ENCODE data around the gene ESPL1. TPM values are rescaled to one million over a fixed set of nuclear protein-coding genes. Genes with fewer than 3 reads are reported as not detected.

The ESPL1 gene
- total and polyA plus RNA-seq, 2 of the 13 experiments (the other 11 are each of a cell fraction or from before 2014, with no cell fraction given), result 5.8 to 11.5 TPM

- TF ChIP-seq REST (IDR thresholded peaks at IDR 0.05; ENCODE audit: borderline replicate concordance in 1 of 2, low read depth in 1 of 2, low read length in 2 of 2), result no peak; a peak in 1 of 4 replicates
- TF ChIP-seq ZNF234 (CRISPR knock-in tag; conservative IDR thresholded peaks at IDR 0.05), result no peak
- no peak for TF ChIP-seq ZFP36L1 (CRISPR knock-in tag; IDR thresholded peaks at IDR 0.05)
- no peak for TF ChIP-seq DDIT3 (CRISPR knock-in tag; IDR thresholded peaks at IDR 0.05)
- TF ChIP-seq ESRRA (CRISPR knock-in tag; IDR thresholded peaks at IDR 0.05; ENCODE audit: low read depth), result peak; percentile 71; the same call in 1 of the 2 replicates
- TF ChIP-seq POLR2AphosphoS2 (IDR thresholded peaks at IDR 0.05; ENCODE audit: low read depth, low read length), result no peak
- 0 out of 4 replicates have a peak, but pooled peaks of 1 of the 2 experiments have one; percentile 12 for TF ChIP-seq EP300 (IDR thresholded peaks at IDR 0.05; ENCODE audit: low read depth in 2 of 2, low read length in 2 of 2)
- peak; percentile 30; the same call in 1 of the 2 replicates for TF ChIP-seq EP300 (CRISPR knock-in tag; IDR thresholded peaks at IDR 0.05; ENCODE audit: borderline replicate concordance)
- no peak for TF ChIP-seq ZNF503 (CRISPR knock-in tag; IDR thresholded peaks at IDR 0.05)
- TF ChIP-seq ZNF556 (CRISPR knock-in tag; IDR thresholded peaks at IDR 0.05; ENCODE audit: borderline replicate concordance), result peak; percentile 86; the same call in 1 of the 2 replicates
- TF ChIP-seq STAT5B (CRISPR knock-in tag; IDR thresholded peaks at IDR 0.05), result peak; percentile 31; the same call in 1 of the 2 replicates
- TF ChIP-seq HDAC1 (CRISPR knock-in tag; IDR thresholded peaks at IDR 0.05), result peak; percentile 96
- peak; percentile 78; the same call in 1 of the 2 replicates for TF ChIP-seq ZSCAN5A (CRISPR knock-in tag; IDR thresholded peaks at IDR 0.05; ENCODE audit: borderline replicate concordance)
- TF ChIP-seq ZNF619 (CRISPR knock-in tag; IDR thresholded peaks at IDR 0.05), result peak; percentile 85; the same call in 1 of the 2 replicates
- TF ChIP-seq EZH2 (conservative IDR thresholded peaks at IDR 0.05; ENCODE audit: low read depth, low read length), result no peak
- no peak; the same call in 1 of the 2 replicates for TF ChIP-seq ZFP41 (CRISPR knock-in tag; IDR thresholded peaks at IDR 0.05; ENCODE audit: borderline replicate concordance)
- no peak for TF ChIP-seq ZNF263 (CRISPR knock-in tag; IDR thresholded peaks at IDR 0.05)
- TF ChIP-seq ZNF580 (CRISPR knock-in tag; IDR thresholded peaks at IDR 0.05; ENCODE audit: borderline replicate concordance, low read depth), result peak; percentile 56; the same call in 1 of the 2 replicates
- TF ChIP-seq PREB (CRISPR knock-in tag; IDR thresholded peaks at IDR 0.05), result no peak
- no peak for TF ChIP-seq ZBTB8A (CRISPR knock-in tag; IDR thresholded peaks at IDR 0.05; ENCODE audit: borderline replicate concordance, low read depth)
These were observed 31.5 kb downstream of the ESPL1 start, which contains the start of gene MYG1 (continued) for GRCh38 chr12:53299454-53300180.

Measured in HepG2 (cell line).